Stimulated activated CD8-positive, alpha-beta memory T cell treated with anti-CD3 and anti-CD28 coated beads, Interleukin-12 subunit alpha, Interleukin-12 subunit beta, amount 100 ng/mL, for 1 hour (primary cell): Measurements from ENCODE around the gene CRACR2B.

Experiments used
- DNase-seq: peaks from one replicate; pipeline ENCODE4 v3.0.0-alpha.2; 2020; ENCODE audit warnings: low read depth

The CRACR2B gene

DNA sequence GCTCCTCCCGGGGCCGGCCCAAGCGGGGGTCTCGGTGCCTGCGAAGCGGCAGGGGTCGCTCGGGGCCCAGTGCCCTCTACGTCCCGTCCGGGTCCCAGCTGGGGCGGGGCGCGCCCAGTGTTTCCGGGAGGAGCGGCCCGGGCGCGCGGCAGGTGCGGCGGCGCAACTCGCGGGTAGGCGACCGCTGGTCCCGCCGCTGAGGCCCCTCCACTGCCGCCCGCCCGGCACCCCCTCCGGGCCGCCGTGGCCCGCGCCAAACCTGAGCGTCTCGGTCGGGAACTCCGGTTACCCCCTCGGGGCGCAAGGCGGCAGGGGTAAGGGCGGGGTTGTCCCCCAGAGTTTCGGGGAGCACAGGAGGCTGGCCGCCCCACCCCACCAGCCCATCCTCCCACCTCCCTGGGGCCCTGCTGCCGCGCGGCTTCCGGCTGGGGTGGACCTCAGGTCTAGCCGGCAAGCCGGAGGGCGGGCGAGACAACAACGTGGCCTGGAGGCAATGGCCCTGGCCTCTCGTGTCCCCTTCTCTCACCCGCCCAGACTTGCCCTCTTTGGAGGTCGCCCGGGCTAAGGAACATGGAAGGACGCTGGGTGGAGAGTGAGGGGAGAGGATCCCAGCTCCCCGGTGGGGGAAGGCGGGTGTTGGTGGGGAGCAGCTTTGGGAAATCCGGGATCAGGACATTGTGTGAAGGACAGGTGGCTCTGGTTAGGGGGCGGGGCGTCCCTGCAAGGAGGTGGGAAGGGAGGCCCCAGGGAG, 398 bp upstream of the CRACR2B start:
- no peak for DNase-seq

DNA sequence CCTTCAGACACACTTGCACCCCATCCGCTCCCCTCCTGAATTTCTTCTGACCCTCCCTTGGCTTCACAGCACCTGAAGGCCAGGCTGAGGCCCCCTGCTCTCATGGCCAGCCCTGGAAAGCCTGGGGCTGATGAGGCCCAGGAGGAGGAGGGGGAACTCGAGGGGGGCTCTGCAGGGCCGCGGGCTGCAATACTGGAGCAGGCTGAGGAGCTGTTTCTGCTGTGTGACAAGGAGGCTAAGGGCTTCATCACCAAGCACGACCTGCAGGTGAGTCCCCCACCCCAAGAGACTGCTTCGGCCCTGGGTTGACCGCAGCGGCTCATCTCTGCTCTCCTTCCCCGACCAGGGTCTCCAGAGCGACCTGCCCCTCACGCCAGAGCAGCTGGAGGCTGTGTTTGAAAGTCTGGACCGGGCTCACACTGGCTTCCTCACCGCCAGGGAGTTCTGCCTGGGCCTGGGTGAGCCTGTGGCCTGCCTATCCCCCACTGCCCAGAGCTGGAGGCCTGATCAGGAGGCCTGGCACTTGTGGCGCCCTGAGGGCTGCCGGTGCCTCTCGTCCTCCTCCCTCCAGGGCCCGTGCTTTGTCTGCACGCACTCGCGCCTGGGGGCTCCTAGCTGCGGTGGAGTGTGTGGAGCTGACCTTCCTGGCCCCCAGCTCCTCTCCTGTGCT, 922 bp downstream of the CRACR2B start:
- DNase-seq, result no peak

DNA sequence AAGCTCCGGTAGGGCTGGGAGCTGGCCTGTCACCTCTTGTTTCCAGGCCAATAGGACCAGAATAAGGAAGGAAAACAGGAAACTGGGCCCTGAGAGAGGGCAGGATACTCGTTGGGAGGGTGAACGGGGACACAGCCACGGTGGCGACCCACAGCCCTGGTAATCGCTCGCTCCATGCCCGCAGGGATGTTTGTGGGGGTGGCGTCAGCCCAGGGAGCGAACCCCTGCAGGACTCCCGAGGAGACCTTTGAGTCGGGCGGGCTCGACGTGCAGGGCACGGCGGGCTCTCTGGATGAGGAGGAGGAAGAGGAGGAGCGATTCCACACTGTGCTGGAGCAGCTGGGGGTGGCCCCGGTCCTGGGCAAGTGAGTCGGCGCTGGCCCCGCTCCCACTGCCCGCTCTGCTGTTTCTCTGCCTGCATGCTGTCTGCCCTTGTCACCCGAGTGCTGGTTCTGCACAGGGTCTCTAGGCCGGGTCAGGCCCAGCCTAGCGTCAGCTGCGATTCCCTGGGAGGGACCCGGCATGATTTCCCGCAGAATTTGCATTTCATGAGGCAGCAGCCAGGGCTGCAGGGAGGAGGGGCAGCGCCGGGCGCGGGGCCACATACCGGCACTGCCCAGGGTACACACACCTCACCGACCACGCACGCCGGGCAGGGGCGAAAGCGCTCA, 1.6 kb downstream of the CRACR2B start:
- DNase-seq, result no peak

DNA sequence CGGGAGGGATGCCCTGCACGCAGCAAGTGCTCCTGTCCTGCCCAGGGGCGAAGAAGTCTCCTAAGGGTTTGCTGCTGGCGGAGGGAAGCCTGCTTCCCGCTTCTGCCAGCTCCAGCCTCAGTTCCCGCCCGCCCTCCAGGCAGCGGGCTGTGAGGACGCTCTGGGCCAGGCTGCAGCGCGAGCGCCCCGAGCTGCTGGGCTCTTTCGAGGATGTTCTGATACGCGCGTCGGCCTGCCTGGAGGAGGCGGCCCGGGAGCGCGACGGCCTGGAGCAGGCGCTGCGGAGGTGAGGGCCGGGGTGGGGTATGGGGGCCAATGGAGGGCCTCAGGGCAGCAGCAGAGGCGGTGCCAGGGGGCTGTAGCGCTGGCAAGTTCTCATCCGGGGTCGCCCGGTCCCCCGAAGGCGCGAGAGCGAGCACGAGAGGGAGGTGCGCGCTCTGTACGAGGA, 2.2 kb downstream of the CRACR2B start:
- DNase-seq, result no peak

DNA sequence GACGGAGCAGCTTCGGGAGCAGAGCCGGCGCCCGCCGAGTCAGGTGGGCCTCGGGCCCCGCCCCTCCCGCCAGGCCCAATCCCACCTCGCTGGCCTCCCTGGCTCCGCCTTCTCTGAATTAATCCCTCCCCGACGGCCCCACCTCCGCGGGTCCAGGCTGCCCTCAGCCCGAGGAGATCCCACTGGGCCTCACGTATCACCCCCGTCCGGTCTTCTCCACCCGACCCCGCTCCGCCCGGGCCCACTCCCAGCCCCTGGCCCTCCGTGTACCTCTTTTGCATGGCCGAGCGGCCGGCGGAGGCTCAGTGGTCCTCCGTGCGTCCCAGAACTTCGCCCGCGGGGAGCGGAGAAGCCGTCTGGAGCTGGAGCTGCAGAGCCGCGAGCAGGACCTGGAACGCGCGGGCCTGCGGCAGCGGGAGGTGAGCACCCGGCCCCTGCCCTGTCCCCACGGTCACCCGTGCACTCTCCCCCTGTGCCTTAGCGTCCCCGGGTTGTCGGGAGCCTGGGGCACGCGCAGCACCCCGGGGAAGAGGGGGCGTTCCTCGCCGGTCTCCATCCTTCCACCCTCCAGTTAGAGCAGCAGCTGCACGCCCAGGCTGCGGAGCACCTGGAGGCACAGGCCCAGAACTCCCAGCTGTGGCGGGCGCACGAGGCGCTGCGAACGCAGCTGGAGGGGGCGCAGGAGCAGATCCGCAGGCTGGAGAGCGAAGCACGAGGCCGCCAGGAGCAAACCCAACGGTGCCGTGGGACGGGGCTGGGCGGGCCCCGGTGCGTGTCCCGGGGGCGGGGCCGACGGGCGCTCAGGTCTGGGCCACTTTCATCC, 2.8 kb downstream of the CRACR2B start:
- peak; percentile 42 for DNase-seq

DNA sequence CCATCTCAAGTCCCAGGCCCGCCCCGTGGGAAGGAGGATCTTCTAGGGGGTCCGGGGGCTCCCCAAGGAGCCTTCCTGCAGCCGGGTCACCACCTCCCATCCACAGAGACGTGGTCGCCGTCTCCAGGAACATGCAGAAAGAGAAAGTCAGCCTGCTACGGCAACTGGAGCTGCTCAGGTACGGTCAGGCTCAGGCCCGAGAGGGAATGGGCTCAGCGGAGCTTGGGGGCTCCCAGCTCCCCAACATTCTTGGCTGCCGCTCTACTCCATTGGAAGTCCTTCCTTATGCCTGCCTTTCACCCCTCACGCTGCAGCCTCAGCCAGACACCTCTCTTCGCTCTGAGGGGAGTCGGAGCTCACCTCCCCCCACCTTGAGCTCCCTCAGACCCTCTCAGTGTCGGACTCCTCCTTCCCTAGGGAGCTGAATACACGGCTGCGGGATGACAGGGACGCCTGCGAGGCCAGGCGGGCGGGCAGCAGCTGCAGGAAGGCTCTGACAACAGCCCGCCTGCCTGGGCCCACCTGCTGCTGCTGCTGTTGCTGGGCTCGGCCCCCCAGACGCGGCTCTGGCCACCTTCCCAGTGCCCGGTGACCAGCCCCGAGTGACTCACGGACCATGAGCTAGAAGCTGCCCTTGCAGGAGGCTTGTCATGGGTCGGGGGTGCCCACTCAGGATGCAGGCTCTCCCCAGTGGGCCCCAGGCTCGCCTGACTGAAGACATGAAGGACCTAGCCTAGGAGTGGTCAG, 3.6 kb downstream of the CRACR2B start:
- DNase-seq, result no peak

DNA sequence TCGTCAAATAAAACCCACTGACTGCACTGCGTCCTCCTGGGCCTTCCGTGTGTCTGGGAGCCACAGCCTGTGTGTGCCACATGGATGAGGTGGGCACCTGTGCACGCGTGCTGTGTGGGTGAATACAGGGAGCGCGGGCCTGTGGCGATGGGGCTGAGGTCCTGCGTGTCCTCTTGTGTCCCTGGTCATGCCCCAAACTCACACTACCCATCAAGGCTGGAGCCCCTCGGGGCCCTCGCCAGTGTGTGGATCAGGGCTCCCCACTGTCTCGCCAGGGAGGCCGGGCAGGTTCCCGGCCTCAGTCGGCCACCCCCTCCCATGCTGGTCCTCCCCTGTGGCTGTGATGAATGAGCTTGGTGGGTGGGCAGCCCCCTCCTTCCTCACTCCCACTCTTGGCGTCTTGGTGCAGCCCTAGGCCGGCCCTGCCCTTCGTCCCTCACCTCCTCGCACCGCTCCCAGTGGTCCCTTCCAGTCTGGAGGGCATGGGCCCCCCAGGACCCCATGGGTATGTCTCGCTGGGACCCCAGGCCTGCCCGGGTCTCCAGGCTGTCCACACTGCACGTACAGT, 4.3 kb downstream of the CRACR2B start:
- no peak for DNase-seq

DNA sequence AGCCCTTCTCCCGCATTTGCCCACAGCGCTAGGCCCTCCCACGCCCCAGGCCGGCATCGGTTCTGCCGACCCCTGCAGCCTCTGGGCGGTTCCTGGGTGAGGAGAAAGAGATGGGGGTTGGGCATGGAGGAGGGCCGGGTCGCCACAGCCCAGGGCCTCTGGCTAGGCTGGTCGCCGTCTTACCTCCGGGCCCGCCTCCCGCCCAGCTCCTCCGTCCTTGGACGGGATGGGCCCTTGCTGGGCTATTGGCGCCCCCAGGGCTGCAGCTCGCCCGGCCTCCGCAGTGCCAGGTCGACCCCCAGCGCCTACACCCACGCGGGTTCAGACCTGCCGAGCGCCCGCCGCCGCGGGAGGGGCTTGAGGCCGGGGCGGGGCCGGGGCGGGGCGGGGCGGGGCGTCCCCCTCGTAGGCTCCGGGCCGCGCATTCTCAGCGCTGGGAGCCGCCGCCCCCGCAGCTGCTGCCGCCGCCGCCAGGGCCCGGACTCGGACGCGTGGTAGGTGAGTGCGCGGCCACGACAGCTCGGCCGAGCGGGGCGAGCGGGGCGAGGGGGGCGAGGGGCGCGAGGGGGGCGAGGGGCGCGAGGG, 4.9 kb downstream of the CRACR2B start, which contains the start of gene CD151:
Gene CD151 (plus strand): TSS at position 424 of the 585 bp plus-strand sequence. CDS start 3,118 bp downstream, outside the sequence.
- no peak for DNase-seq

DNA sequence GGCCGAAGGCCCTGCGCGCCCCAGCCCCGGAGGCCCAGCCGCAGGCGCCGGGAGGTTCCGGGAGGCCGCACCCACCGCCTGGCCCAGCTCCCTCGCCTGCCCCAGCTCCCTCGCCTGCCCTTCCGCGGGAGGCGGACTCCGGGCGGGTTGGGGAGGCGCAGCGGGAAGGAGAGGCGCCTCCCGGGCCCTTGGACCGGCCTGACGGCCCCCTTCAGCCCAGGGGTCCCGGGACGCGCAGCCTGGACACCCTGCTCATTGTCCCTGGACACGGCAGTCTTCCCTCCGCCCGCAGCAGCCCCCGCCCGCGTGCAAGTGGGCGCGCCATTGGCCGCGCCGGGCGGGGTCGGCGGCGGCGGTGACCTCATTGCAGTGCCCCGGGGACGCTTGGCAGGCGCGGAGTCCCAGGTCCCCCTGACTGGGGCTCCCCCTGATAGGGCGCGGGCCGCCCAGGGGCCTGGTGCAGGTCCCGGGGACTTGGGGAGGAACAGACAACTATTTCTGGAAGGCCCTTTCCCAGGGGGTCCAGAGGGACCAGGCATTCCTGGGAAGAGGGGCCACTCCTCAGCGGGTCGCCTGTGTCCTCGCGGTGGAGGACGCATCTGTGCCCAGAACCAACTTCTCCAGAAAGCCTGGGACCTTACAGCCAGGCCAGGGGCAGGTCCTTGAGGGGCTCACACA, 5.5 kb downstream of the CRACR2B start:
- no peak for DNase-seq

DNA sequence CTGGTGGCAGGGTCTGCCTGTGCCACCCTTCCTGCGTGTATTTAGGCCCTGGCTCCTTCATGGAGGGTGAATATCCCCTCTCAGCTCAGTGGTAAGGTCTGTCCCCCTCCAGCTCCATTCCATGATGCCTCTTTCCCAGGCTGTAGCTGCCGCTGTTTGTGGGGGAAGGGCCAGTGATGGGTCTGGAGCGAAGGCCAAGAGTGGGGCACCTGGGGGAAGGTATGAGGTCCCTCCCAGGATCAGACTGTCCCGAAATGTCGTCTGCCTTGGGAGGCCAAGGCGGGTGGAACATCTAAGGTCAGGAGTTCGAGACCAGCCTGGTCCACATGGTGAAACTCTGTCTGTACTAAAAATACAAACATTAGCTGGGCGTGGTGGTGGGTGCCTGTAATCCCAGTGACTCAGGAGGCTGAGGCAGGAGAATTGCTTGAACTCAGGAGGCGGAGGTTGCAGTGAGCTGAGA, 6.2 kb downstream of the CRACR2B start:
- DNase-seq, result no peak

DNA sequence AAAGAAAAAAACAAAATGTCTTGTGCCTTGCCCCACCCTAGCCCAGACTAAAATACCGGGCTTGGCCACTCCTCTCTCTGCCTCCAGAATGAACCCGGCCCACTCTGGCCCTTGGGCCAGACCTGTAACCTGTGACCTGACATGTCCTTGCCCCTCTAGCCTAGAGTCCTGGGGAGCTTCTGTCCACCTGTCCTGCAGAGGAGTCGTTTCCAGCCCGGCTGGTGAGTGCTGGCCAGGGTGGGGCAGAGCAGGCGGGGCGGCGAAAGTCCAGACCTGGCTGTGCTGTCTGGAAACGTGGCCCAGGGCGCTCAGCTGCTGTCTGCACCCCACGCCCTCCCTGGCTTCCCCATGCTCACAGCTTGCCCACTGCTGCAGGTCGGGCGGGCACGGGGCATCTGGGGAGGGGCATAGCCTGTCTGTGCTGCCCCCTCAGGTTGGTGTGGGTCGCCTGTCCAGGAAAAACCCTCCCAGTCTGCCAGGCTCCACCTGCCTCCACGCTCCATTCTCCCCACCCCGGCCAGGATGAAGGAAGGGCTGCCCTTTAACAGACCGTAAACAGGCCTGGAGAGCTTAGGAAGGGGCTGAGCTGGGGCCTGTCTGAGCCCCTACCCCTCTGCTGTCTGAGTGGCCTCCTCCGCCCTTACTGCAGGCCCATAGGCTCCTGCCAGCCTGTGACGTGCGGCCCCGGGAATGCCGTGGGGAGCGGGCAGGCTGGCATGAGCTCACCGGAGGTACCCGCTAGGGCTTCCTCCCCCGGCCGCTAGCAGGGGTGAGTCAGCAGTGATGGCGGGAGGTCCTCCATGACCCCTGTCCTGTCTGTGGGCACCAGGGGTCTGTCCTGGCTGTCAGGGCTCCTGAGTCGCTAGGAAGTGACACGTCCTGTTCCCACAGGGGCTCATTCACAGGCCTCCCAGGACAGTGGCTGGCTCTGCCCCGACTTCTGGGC, 6.9 kb downstream of the CRACR2B start:
- no peak for DNase-seq

DNA sequence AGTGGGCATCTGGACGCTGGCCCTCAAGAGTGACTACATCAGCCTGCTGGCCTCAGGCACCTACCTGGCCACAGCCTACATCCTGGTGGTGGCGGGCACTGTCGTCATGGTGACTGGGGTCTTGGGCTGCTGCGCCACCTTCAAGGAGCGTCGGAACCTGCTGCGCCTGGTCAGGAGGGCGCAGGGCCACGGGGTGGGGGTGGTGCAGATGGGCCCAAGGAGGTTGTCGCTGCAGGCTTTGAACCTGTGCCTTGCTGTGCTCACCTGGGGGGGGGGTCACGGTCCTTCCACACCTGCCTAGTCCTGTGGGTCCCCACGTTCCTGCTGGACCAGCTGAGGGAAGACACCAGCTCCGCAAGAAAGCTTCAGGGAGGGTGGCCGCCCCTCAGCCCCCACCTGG, 8.6 kb downstream of the CRACR2B start:
- no peak for DNase-seq

DNA sequence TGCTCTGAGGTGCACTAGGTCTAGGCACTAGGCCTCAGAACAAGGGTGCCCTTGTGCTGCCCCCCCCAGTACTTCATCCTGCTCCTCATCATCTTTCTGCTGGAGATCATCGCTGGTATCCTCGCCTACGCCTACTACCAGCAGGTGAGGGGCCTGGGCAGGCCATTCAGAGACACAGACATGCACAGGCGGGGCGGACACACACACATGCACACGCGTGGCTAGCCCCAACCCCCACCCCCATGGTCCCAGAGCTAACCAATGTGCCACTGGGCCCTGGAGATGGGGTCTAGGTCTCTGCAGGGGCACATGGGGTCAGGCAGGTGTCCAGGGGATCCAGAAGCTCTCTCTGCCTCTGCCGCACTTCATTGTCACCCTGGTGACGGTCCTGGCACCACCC, 9.0 kb downstream of the CRACR2B start:
- DNase-seq, result no peak

DNA sequence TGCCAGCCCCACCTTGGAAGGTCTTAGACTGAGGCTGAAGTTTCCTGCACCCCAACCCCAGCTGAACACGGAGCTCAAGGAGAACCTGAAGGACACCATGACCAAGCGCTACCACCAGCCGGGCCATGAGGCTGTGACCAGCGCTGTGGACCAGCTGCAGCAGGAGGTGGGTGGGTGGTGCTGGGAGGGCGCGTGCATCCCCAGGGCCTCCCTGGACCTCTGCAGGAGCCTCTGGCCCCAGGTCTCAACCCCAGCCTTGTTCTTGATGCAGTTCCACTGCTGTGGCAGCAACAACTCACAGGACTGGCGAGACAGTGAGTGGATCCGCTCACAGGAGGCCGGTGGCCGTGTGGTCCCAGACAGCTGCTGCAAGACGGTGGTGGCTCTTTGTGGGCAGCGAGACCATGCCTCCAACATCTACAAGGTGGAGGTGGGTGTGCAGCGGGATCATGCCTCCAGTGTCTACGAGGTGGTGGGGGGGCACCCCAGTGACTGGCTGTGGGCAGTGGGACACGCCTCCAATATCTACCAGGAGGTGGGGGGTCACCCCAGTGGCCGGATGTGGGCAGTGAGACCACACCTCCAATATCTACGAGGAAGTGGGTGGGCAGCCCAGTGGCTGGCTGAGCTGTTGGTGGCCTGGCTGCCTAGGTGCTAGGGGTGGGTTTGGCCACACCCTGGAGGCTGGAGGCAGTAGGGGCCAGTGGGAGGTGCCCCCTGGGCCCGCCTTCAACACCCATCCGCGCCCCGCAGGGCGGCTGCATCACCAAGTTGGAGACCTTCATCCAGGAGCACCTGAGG, 9.7 kb downstream of the CRACR2B start:
- no peak for DNase-seq

DNA sequence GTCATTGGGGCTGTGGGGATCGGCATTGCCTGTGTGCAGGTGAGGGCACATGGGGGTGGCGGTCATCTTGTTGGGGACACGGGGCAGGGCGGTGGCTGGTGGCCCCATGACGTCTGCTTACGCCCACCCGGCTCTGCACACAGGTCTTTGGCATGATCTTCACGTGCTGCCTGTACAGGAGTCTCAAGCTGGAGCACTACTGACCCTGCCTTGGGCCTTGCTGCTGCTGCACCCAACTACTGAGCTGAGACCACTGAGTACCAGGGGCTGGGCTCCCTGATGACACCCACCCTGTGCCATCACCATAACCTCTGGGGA, 10.2 kb downstream of the CRACR2B start:
- no peak for DNase-seq

DNA sequence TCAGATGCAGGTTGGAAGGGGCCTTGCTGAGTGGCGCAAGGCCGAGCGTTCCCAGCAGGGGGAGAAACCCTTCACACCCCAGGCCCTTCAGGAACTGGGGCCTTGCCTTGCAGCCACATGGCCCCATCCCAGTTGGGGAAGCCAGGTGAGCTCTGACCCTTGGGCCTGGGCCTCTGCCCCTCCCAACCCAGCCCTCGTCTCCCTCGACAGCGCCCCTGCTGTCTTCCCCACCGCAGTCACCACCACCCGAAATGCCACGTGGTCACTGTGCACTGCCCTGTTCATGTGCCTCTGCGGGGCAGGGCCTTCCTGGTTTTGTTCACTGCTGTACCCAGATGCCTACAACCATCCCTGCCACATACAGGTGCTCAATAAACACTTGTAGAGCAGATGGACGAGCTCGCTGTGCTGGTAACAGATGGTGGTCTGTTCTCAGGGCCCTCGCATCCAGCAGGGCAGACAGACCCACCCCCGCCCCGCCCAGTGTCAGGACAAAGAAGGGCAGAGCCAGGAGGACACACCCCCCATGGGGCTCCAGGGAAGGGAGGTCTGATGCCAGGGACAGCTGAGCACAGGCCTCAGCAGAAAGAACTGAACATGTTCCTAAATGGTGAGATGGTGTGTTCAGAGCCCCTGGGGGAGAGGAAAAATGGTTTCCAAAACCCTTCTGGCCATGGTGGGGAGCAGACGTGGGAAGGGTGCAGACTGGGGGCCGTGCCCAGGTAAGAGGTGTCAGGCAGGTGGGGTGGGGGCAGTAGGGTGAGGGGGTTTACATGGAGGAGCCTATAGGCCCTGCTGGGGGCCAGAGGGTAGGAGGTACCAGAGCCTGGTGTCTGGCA, 10.9 kb downstream of the CRACR2B start:
- DNase-seq, result no peak

DNA sequence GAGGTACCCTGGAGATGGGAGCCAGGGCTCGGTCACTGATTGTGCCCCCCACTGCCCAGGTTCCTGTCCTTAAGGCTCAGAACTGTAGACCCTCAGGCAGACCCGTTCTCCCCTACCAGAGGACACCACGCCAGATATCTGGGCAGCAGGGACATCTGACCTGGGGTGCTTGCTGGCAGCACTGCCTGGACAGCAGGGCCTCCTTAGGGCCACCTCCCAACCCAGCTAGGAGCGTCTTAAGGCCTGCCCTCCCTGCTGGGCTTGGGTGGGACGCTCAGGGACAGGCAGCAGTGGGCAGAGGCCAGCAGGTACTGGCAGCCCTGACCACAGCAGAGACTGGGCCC, 11.5 kb downstream of the CRACR2B start:
- DNase-seq, result no peak
